Uterus (tissue), 2 donors: ENCODE measurements around the gene LPXN.

Experiments
- POLR2A ChIP-seq, 2 donors: fragments of 450-650 bp; IDR thresholded peaks; one replicate each; pipeline ENCODE4 v1.6.1; 2016; ENCODE audit warnings: antibody characterized with exemption in 2 of 2, mild to moderate bottlenecking in 1 of 2, moderate library complexity in 1 of 2
- TF ChIP-seq, protein P1 (sequence below), 4 experiments: fragments of 200-600 bp in 2 of 4; fragments of 450-650 bp in 2 of 4; sonication (generic) in 2 of 4; IDR thresholded peaks; one replicate each; pipeline ENCODE4 v1.5.1; 2016 to 2019; ENCODE audit warnings: antibody characterized with exemption in 4 of 4, mild to moderate bottlenecking in 2 of 4, moderate library complexity in 1 of 4

- TF ChIP-seq, protein P1, sequence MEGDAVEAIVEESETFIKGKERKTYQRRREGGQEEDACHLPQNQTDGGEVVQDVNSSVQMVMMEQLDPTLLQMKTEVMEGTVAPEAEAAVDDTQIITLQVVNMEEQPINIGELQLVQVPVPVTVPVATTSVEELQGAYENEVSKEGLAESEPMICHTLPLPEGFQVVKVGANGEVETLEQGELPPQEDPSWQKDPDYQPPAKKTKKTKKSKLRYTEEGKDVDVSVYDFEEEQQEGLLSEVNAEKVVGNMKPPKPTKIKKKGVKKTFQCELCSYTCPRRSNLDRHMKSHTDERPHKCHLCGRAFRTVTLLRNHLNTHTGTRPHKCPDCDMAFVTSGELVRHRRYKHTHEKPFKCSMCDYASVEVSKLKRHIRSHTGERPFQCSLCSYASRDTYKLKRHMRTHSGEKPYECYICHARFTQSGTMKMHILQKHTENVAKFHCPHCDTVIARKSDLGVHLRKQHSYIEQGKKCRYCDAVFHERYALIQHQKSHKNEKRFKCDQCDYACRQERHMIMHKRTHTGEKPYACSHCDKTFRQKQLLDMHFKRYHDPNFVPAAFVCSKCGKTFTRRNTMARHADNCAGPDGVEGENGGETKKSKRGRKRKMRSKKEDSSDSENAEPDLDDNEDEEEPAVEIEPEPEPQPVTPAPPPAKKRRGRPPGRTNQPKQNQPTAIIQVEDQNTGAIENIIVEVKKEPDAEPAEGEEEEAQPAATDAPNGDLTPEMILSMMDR (IDR thresholded peaks at IDR 0.05), result no peak
- TF ChIP-seq POLR2A (IDR thresholded peaks at IDR 0.05), result no peak
Observed at GRCh38 chr11:58600510-58600909, 24.9 kb upstream of the LPXN start.
